Naive thymus-derived CD4-positive, alpha-beta T cell (primary cell): ENCODE results near the gene NWD2. TPM values are rescaled to one million over a fixed set of nuclear protein-coding genes. Genes with fewer than 3 reads are reported as not detected.

Experiments
- ATAC-seq: fragments of 150-1000 bp; cut with Tn5 transposase; 2 replicates; pipeline ENCODE4 v1.10.0; 2021; ENCODE audit warnings: mild to moderate bottlenecking, moderate library complexity
- CTCF ChIA-PET: fragments of 350-600 bp; sonication (Branson Sonifier 250); formaldehyde crosslinking; loops from one replicate; lab custom pipeline; 2021; ENCODE audit warnings: antibody characterized with exemption; lab: Charles Lee
- POLR2A ChIA-PET: fragments of 350-600 bp; sonication (Branson Sonifier 250); formaldehyde crosslinking; loops from one replicate; lab custom pipeline; 2021; ENCODE audit warnings: antibody characterized with exemption, inconsistent platforms; lab: Charles Lee
- DNase-seq, 9 donors: peaks; one replicate each; pipeline versions ENCODE4 v3.0.0 to v3.0.0-alpha.2; 2020 to 2022; ENCODE audit warnings: mixed read lengths in 1 of 9
- H3K27ac ChIP-seq: one replicate; pipeline ENCODE4 v1.7.0; 2013; ENCODE audit warnings: mild to moderate bottlenecking, low read depth, low read length, moderate library complexity
- H3K27me3 ChIP-seq, 2 donors: one replicate each; pipeline ENCODE4 v1.7.0; 2013; ENCODE audit warnings: low read length in 2 of 2, mild to moderate bottlenecking in 2 of 2, moderate library complexity in 2 of 2; ENCODE audit not compliant: control insufficient read depth in 2 of 2, insufficient read depth in 2 of 2
- H3K36me3 ChIP-seq, 3 experiments: 1 replicate in 2 of 3; 2 replicates in 1 of 3; pipeline ENCODE4 v1.7.0; 2013; ENCODE audit warnings: low read length in 3 of 3, mild to moderate bottlenecking in 3 of 3, moderate library complexity in 1 of 3; ENCODE audit not compliant: insufficient read depth in 3 of 3, control insufficient read depth in 2 of 3
- H3K4me1 ChIP-seq, 2 donors: one replicate each; pipeline ENCODE4 v1.7.0; 2013; ENCODE audit warnings: low read length in 2 of 2, mild to moderate bottlenecking in 2 of 2, moderate library complexity in 1 of 2; ENCODE audit not compliant: control insufficient read depth in 2 of 2, insufficient read depth in 2 of 2
- H3K4me3 ChIP-seq: 2 replicates; pipeline ENCODE4 v1.7.0; 2013; ENCODE audit warnings: mild to moderate bottlenecking, low read length
- H3K9me3 ChIP-seq, 3 experiments: 1 replicate in 2 of 3; 2 replicates in 1 of 3; pipeline ENCODE4 v1.7.0; 2013; ENCODE audit warnings: low read length in 3 of 3; ENCODE audit not compliant: control insufficient read depth in 2 of 3
- H3K27ac Mint-ChIP-seq, 9 donors: one replicate each; pipeline ENCODE4 v1.8.0; 2020 to 2022; ENCODE audit warnings: mixed read lengths in 9 of 9, mild to moderate bottlenecking in 8 of 9, moderate library complexity in 5 of 9, inconsistent platforms in 2 of 9
- H3K27me3 Mint-ChIP-seq, 5 donors: one replicate each; pipeline ENCODE4 v1.8.0; 2021 to 2022; ENCODE audit warnings: mixed read lengths in 5 of 5, mild to moderate bottlenecking in 1 of 5
- H3K36me3 Mint-ChIP-seq, 5 donors: one replicate each; pipeline ENCODE4 v1.8.0; 2020 to 2022; ENCODE audit warnings: mixed read lengths in 5 of 5, mild to moderate bottlenecking in 3 of 5, inconsistent platforms in 1 of 5
- H3K4me1 Mint-ChIP-seq, 7 donors: one replicate each; pipeline ENCODE4 v1.8.0; 2020 to 2022; ENCODE audit warnings: mixed read lengths in 7 of 7, mild to moderate bottlenecking in 3 of 7, inconsistent platforms in 1 of 7
- H3K4me3 Mint-ChIP-seq, 10 donors: one replicate each; pipeline ENCODE4 v1.8.0; 2020 to 2022; ENCODE audit warnings: mild to moderate bottlenecking in 10 of 10, mixed read lengths in 10 of 10, moderate library complexity in 6 of 10, inconsistent platforms in 2 of 10
- H3K9me3 Mint-ChIP-seq, 11 donors: one replicate each; pipeline ENCODE4 v1.8.0; 2020 to 2022; ENCODE audit warnings: mixed read lengths in 11 of 11, mild to moderate bottlenecking in 4 of 11, inconsistent platforms in 1 of 11, moderate library complexity in 1 of 11
- intact Hi-C, 2 donors: fragments of 100-400 bp; cut with micrococcal nuclease; formaldehyde crosslinking; loops; one replicate each; pipeline ENCODE4 v1.15.1; 2023
- polyA plus RNA-seq, 2 donors: library from polyadenylated mRNA; unstranded; fragments of 300-500 nt; fragmentation: Illumina TruSeq; gene quantifications; one replicate each; pipeline ENCODE4 v1.2.3, GENCODE V29; 2021
- total RNA-seq, 6 experiments: library from RNA in 5 of 6; stranded (reverse) in 5 of 6; gene quantifications; 1 replicate in 5 of 6; 2 replicates in 1 of 6; pipeline ENCODE4 v1.2.3 and lab custom pipeline; 2021 to 2026

Gene NWD2
- total and polyA plus RNA-seq, 7 experiments from 2014 or later = not detected

- Histone ChIP-seq H3K4me3 (no peak overlapping the region), H3K27ac (no peak overlapping the region), H3K4me1 (no peaks in the 10 kb centered on the region), H3K9me3 (no peaks in the 10 kb centered on the region), H3K27me3 (no peaks in the 10 kb centered on the region), H3K36me3 (no peaks in the 10 kb centered on the region)
- ChIA-PET POLR2A (no interaction called here), CTCF (no interaction called here)
- Mint-ChIP-seq H3K4me1 (peaks cover 0 to 7% (median 0%) of the 10 kb centered on the region in 7 donors), H3K9me3 (peaks cover 0 to 9% (median 2%) of the 10 kb centered on the region in 11 donors), H3K27ac (no peak overlapping the region), H3K4me3 (no peak overlapping the region), H3K36me3 (peaks cover 0 to 6% (median 0%) of the 10 kb centered on the region in 5 donors), H3K27me3 (peaks cover 24 to 66% (median 53%) of the 10 kb centered on the region in 5 donors)
- intact Hi-C loops = no loop called here
- DNase-seq (no peak), ATAC-seq (no peak)
Observed at GRCh38 chr4:37477126-37477525, 232.6 kb downstream of the NWD2 start.

GRCh38 chr4:37478151-37478550, 233.6 kb downstream of the NWD2 start:
- Histone ChIP-seq H3K27ac (no peak overlapping the region), H3K27me3 (no peaks in the 10 kb centered on the region), H3K4me3 (no peak overlapping the region), H3K9me3 (no peaks in the 10 kb centered on the region), H3K4me1 (no peaks in the 10 kb centered on the region), H3K36me3 (no peaks in the 10 kb centered on the region)
- no peak overlapping the region for H3K4me3 Mint-ChIP-seq
- peaks cover 0 to 7% (median 0%) of the 10 kb centered on the region in 7 donors for H3K4me1 Mint-ChIP-seq
- peaks cover 0 to 9% (median 2%) of the 10 kb centered on the region in 11 donors for H3K9me3 Mint-ChIP-seq
- peaks cover 0 to 6% (median 0%) of the 10 kb centered on the region in 5 donors for H3K36me3 Mint-ChIP-seq
- ATAC-seq = no peak
- no peak for DNase-seq
- ChIA-PET CTCF (no interaction called here), POLR2A (no interaction called here)
- intact Hi-C loops = no loop called here
- peaks cover 19 to 60% (median 48%) of the 10 kb centered on the region in 5 donors for H3K27me3 Mint-ChIP-seq
- H3K27ac Mint-ChIP-seq = no peak overlapping the region

GRCh38 chr4:37480509-37480908, 236.0 kb downstream of the NWD2 start:
- no peak for DNase-seq
- POLR2A ChIA-PET = no interaction called here
- CTCF ChIA-PET = interaction anchor here (0.7 kb wide), 1 partner anchor 1145 kb away, joined by 3 read pairs; no protein-coding TSS in a partner anchor
- H3K4me3 Mint-ChIP-seq = no peak overlapping the region
- Histone ChIP-seq H3K4me3 (no peak overlapping the region), H3K36me3 (no peaks in the 10 kb centered on the region), H3K27ac (no peak overlapping the region), H3K27me3 (no peaks in the 10 kb centered on the region), H3K9me3 (no peaks in the 10 kb centered on the region), H3K4me1 (no peaks in the 10 kb centered on the region)
- H3K36me3 Mint-ChIP-seq = peaks cover 0 to 7% (median 0%) of the 10 kb centered on the region in 5 donors
- no peak for ATAC-seq
- peaks cover 0 to 8% (median 2%) of the 10 kb centered on the region in 11 donors for H3K9me3 Mint-ChIP-seq
- intact Hi-C loops = no loop called here
- no peak overlapping the region for H3K27ac Mint-ChIP-seq
- peaks cover 10 to 49% (median 35%) of the 10 kb centered on the region in 5 donors for H3K27me3 Mint-ChIP-seq
- H3K4me1 Mint-ChIP-seq = peaks cover 0 to 7% (median 0%) of the 10 kb centered on the region in 7 donors

GRCh38 chr4:37481547-37482122, 237.1 kb downstream of the NWD2 start:
- peaks cover 0 to 7% (median 0%) of the 10 kb centered on the region in 5 donors for H3K36me3 Mint-ChIP-seq
- H3K9me3 Mint-ChIP-seq = peaks cover 0 to 8% (median 1%) of the 10 kb centered on the region in 11 donors
- ChIA-PET CTCF (no interaction called here), POLR2A (no interaction called here)
- Histone ChIP-seq H3K36me3 (no peaks in the 10 kb centered on the region), H3K27ac (no peak overlapping the region), H3K9me3 (no peaks in the 10 kb centered on the region), H3K4me1 (no peaks in the 10 kb centered on the region), H3K4me3 (no peak overlapping the region), H3K27me3 (no peaks in the 10 kb centered on the region)
- no peak overlapping the region for H3K27ac Mint-ChIP-seq
- ATAC-seq (no peak), DNase-seq (no peak)
- H3K27me3 Mint-ChIP-seq = peaks cover 6 to 43% (median 29%) of the 10 kb centered on the region in 5 donors
- intact Hi-C loops = no loop called here
- peaks cover 0 to 7% (median 0%) of the 10 kb centered on the region in 7 donors for H3K4me1 Mint-ChIP-seq
- no peak overlapping the region for H3K4me3 Mint-ChIP-seq

GRCh38 chr4:37482236-37482913, 237.8 kb downstream of the NWD2 start:
- ATAC-seq (no peak), DNase-seq (no peak)
- Mint-ChIP-seq H3K27ac (no peak overlapping the region), H3K4me1 (peaks cover 0 to 7% (median 0%) of the 10 kb centered on the region in 7 donors), H3K9me3 (peaks cover 0 to 8% (median 0%) of the 10 kb centered on the region in 11 donors), H3K36me3 (peaks cover 0 to 7% (median 0%) of the 10 kb centered on the region in 5 donors), H3K4me3 (no peak overlapping the region), H3K27me3 (peaks cover 6 to 37% (median 29%) of the 10 kb centered on the region in 5 donors)
- H3K36me3 ChIP-seq = no peaks in the 10 kb centered on the region
- no peaks in the 10 kb centered on the region for H3K27me3 ChIP-seq
- ChIA-PET POLR2A (no interaction called here), CTCF (no interaction called here)
- no peak overlapping the region for H3K4me3 ChIP-seq
- no peaks in the 10 kb centered on the region for H3K9me3 ChIP-seq
- H3K4me1 ChIP-seq = no peaks in the 10 kb centered on the region
- intact Hi-C loops = no loop called here
- H3K27ac ChIP-seq = no peak overlapping the region

- ChIA-PET POLR2A (no interaction called here), CTCF (no interaction called here)
- Mint-ChIP-seq H3K27me3 (peaks cover 4 to 31% (median 25%) of the 10 kb centered on the region in 5 donors), H3K4me3 (no peak overlapping the region), H3K36me3 (peaks cover 0 to 7% (median 0%) of the 10 kb centered on the region in 5 donors), H3K27ac (no peak overlapping the region), H3K4me1 (peaks cover 0 to 7% (median 0%) of the 10 kb centered on the region in 7 donors), H3K9me3 (peaks cover 0 to 8% (median 0%) of the 10 kb centered on the region in 11 donors)
- H3K4me1 ChIP-seq = no peaks in the 10 kb centered on the region
- H3K4me3 ChIP-seq = no peak overlapping the region
- no peaks in the 10 kb centered on the region for H3K27me3 ChIP-seq
- intact Hi-C loops = no loop called here
- DNase-seq (no peak), ATAC-seq (no peak)
- no peaks in the 10 kb centered on the region for H3K9me3 ChIP-seq
- no peaks in the 10 kb centered on the region for H3K36me3 ChIP-seq
- H3K27ac ChIP-seq = no peak overlapping the region
Observed at GRCh38 chr4:37483610-37484009, 239.1 kb downstream of the NWD2 start.
